Fibroblast of pulmonary artery (primary cell): ENCODE data around the gene DZANK1.
A peak's percentile ranks its signal among the peaks of the same experiment; 100 is the strongest.

Experiments
- DNase-seq: peaks from one replicate; pipeline ENCODE4 v3.0.0-alpha.2; 2010; ENCODE audit warnings: low read depth
- H3K4me3 ChIP-seq: replicated peaks from 2 replicates; pipeline ENCODE4 v1.5.1; 2011; ENCODE audit warnings: low read depth, mild to moderate bottlenecking, control low read depth, low read length, moderate library complexity
- CTCF ChIP-seq: IDR thresholded peaks from 2 replicates; pipeline ENCODE4 v1.5.1; 2011; ENCODE audit warnings: mild to moderate bottlenecking, control low read depth, low read length, inconsistent platforms; ENCODE audit errors: missing control alignments

Gene DZANK1

GRCh38 chr20:18466894-18467730 is at the start of gene DZANK1, which contains the start of gene POLR3F:
Gene DZANK1, minus strand, starts transcription at chr20:18467030. Its CDS starts 1,672 bp downstream, at chr20:18465358.
Gene POLR3F, plus strand, starts transcription at chr20:18467390. Its CDS starts 117 bp downstream, at chr20:18467507.
- TF ChIP-seq CTCF, result no peak
- peak; percentile 96 for DNase-seq
- H3K4me3 ChIP-seq, result peak within 1 kb of the TSS; percentile 98

DNA sequence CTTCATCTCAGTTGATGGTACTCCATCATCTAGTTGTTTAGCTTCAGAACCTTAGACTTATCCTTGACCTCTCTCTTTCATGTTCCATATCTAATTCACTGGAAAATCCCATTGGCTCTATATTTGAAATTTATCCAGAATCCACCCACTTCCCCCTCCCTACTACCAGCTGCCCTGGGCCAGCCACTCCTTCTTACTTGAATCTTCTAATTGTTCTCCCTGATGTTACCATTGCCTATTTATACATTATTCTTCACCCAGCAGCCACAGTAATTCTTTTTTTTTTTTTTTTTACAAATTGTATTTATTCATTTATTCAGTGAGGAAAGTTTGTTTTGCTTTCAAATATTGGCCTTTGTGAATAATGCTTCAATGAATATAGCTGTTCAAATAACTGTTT is 49.1 kb upstream of the DZANK1 start:
- no peak for DNase-seq
- no peak overlapping the region for H3K4me3 ChIP-seq
- no peak for TF ChIP-seq CTCF

- no peak for TF ChIP-seq CTCF
Observed at GRCh38 chr20:18514127-18514526, 47.3 kb upstream of the DZANK1 start.

GRCh38 chr20:18513208-18513607 is 46.4 kb upstream of the DZANK1 start:
- TF ChIP-seq CTCF, result no peak
- DNase-seq, result no peak
- H3K4me3 ChIP-seq, result no peak overlapping the region

More at GRCh38 chr20:18514127-18514526, 47.3 kb upstream of the DZANK1 start:
- no peak for DNase-seq
- no peak overlapping the region for H3K4me3 ChIP-seq

GRCh38 chr20:18511571-18511970 is 44.7 kb upstream of the DZANK1 start:
- DNase-seq, result no peak
- no peak overlapping the region for H3K4me3 ChIP-seq
- no peak for TF ChIP-seq CTCF

DNA sequence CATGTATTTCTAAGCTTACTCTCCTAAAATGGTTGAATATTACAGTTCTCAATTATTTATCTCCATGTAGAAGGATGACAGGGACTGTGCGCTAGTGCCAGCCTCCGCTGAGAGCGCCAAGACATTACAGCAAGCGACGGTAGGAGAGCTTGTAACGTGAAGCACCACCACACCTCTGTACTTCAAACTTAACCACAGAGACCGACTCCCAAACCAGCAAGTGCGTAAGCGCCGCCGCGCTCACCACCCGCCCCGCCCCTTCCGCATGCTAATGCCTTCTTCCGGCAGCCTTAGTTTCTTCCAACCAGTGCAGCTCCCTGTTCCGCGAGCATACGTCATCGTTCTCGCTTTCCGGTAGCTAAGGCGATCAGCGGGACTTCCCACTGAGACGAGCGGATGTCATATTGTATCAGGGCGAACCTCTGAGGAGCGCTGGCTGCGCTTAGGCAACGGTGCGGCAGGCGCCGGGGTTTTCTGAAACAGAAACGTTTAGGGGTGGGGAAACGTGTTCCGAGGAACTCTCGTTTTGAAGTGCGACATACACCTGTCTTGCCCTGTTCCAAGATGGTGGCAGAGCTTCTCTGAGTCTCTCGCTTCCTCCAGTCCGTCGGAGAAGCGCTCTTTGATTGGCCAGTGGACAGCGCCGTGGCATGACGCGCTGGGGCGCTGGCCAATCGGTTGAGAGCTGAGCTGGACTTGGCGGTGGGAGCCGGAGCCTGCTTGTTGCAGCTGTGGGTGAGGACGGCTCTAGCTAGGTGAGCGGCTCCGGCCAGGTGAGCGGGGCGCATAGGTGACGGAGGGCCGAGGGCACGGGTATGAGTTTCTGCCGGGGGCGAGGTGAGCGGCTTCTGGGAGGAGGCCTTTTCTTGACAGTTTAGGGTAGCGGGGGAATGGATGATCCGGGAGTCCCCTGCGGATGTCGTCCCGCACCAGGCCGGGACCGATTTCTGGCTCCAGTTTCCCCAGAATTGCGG is 40.7 kb upstream of the DZANK1 start, which contains the start of gene SEC23B:
Gene SEC23B, plus strand, starts transcription at position 723 of the 974 bp plus-strand sequence. CDS start 2,896 bp downstream, outside the sequence.
- H3K4me3 ChIP-seq, result peak within 1 kb of the TSS; percentile 93
- no peak for TF ChIP-seq CTCF
- DNase-seq, result peak; percentile 97
